ENCODE measurements around the gene DNPH1. TPM values are rescaled to one million over a fixed set of nuclear protein-coding genes. Genes with fewer than 3 reads are reported as not detected.

The DNPH1 gene
- total RNA-seq, 1 donor from 2014 or later = 52.3 TPM

DNA sequence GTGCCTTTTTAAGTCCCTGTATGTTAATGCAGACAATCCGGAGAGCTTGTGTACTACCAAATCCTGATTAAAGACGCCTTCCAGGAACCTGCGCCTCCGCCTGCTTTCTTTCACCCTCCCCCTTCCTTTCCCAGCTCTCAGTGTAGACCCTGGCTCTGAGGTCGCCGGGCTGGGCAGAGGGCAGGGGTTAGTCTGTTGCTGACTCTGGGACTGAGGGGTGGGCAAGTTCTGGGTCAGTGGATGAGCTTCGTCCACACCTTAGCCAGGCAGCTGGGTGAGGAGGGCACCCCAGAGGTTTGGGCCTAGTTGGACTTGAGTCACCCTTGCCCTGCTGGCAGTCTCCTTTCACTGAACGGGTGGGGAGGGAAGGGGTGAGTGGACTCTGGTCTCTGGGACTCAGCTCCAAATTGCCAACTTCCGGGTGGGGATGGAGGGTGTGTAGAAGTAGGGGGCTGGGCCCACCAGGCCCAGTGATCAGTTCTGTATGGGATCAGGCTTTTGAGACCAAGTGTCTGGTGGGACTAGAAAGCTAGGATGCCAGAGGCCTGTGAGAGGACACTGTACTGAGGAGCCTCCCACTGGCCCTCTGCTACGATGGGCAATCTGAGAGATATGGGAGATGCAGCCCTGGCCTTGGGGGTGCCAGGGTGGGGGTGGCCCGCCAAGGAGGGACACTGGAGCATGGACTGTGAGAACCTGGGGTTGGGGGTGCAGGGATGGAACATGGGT is 47.5 kb upstream of the DNPH1 start:
- H3K36me3 Mint-ChIP-seq = no peaks in the 10 kb centered on the region
- no peak overlapping the region for H3K4me3 Mint-ChIP-seq
- no peaks in the 10 kb centered on the region for H3K9me3 Mint-ChIP-seq
- no peak for TF ChIP-seq CTCF (conservative IDR thresholded peaks at IDR 0.05)
- no peak for DNase-seq (ENCODE audit: extremely low spot score, unreplicated experiment)
- peaks cover 66% of the 10 kb centered on the region for H3K27me3 Mint-ChIP-seq
- peak overlapping the region; percentile 48 for H3K27ac Mint-ChIP-seq
- peaks cover 17% of the 10 kb centered on the region for H3K4me1 Mint-ChIP-seq (ENCODE audit: unreplicated experiment)

- Mint-ChIP-seq H3K4me3 (peak overlapping the region; percentile 80), H3K9me3 (no peaks in the 10 kb centered on the region)
- no peak for TF ChIP-seq CTCF (conservative IDR thresholded peaks at IDR 0.05)
These were observed 46.7 kb upstream of the DNPH1 start for GRCh38 chr6:43275801-43276576.

GRCh38 chr6:43274916-43275597 is 45.8 kb upstream of the DNPH1 start:
- Mint-ChIP-seq H3K9me3 (no peaks in the 10 kb centered on the region), H3K27me3 (peaks cover 66% of the 10 kb centered on the region), H3K4me3 (peak overlapping the region; percentile 83), H3K36me3 (no peaks in the 10 kb centered on the region), H3K27ac (no peak overlapping the region), H3K4me1 (ENCODE audit: unreplicated experiment) (peaks cover 28% of the 10 kb centered on the region)
- no peak for TF ChIP-seq CTCF (conservative IDR thresholded peaks at IDR 0.05)
- no peak for DNase-seq (ENCODE audit: extremely low spot score, unreplicated experiment)

More at GRCh38 chr6:43275801-43276576, 46.7 kb upstream of the DNPH1 start:
- Mint-ChIP-seq H3K4me1 (ENCODE audit: unreplicated experiment) (peaks cover 22% of the 10 kb centered on the region), H3K27me3 (peaks cover 65% of the 10 kb centered on the region), H3K36me3 (no peaks in the 10 kb centered on the region), H3K27ac (peak overlapping the region; percentile 65)
- DNase-seq (ENCODE audit: extremely low spot score, unreplicated experiment) = no peak

GRCh38 chr6:43274127-43274915 is 45.0 kb upstream of the DNPH1 start:
- Mint-ChIP-seq H3K27ac (no peak overlapping the region), H3K36me3 (no peaks in the 10 kb centered on the region), H3K4me3 (peak overlapping the region; percentile 58), H3K4me1 (ENCODE audit: unreplicated experiment) (peaks cover 30% of the 10 kb centered on the region), H3K9me3 (no peaks in the 10 kb centered on the region), H3K27me3 (peaks cover 67% of the 10 kb centered on the region)
- DNase-seq (ENCODE audit: extremely low spot score, unreplicated experiment) = no peak
- TF ChIP-seq CTCF (conservative IDR thresholded peaks at IDR 0.05) = no peak

- no peak overlapping the region for H3K27ac Mint-ChIP-seq
- H3K9me3 Mint-ChIP-seq = no peaks in the 10 kb centered on the region
- H3K27me3 Mint-ChIP-seq = peaks cover 67% of the 10 kb centered on the region
- H3K36me3 Mint-ChIP-seq = no peaks in the 10 kb centered on the region
- H3K4me3 Mint-ChIP-seq = peak overlapping the region; percentile 55
- DNase-seq (ENCODE audit: extremely low spot score, unreplicated experiment) = no peak
- TF ChIP-seq CTCF (conservative IDR thresholded peaks at IDR 0.05) = no peak
- peaks cover 35% of the 10 kb centered on the region for H3K4me1 Mint-ChIP-seq (ENCODE audit: unreplicated experiment)
These were observed 44.4 kb upstream of the DNPH1 start for GRCh38 chr6:43273707-43274106.
